ENCODE results near the gene COX20. TPM values are rescaled to one million over a fixed set of nuclear protein-coding genes. Genes with fewer than 3 reads are reported as not detected.
A peak's percentile ranks its signal among the peaks of the same experiment; 100 is the strongest.

The COX20 gene
- total RNA-seq, 1 experiment from 2014 or later, result 38.0 TPM

DNA sequence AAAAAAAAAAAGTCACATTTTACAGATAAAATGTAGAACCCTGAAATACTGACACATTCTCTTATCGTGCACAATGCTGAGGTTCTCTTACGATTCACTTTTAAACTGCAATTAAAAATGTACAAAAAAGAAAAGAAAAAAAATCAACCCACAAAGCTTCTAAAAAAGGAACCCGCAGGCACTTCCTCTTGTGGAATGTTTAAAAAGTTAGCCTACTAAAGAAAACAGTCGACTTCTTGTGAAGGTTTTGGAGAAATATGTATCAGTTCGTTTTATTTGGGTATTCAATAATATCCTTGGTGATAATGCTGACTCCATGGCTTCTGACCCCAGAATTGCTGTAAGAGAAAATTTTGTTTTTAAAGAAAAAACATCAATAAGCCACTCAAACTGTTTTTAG lies 18.7 kb downstream of the COX20 start:
- Histone ChIP-seq H4K5ac (ENCODE audit: insufficient read length, low read depth, low read length) (no peak overlapping the region), H3K9ac (ENCODE audit: extremely low read depth, insufficient read length, low read length) (no peak overlapping the region), H2AK5ac (ENCODE audit: insufficient read length, low read length) (no peak overlapping the region), H2BK120ac (ENCODE audit: low read depth, low read length, poor library complexity, severe bottlenecking) (no peak overlapping the region), H2AFZ (ENCODE audit: low read length) (no peak overlapping the region), H3K23ac (ENCODE audit: insufficient read length, low read depth, low read length) (no peak overlapping the region), H2BK20ac (ENCODE audit: low read depth, low read length, poor library complexity, severe bottlenecking) (no peak overlapping the region), H3K27ac (ENCODE audit: insufficient read length, low read depth, low read length) (no peak overlapping the region), H4K91ac (ENCODE audit: insufficient read length, low read depth, low read length) (no peak overlapping the region), H2BK12ac (ENCODE audit: insufficient read length, low read depth, low read length) (no peak overlapping the region), H3K14ac (ENCODE audit: insufficient read depth, low read length) (no peak overlapping the region), H3K4me1 (ENCODE audit: insufficient read depth, low read length) (no peaks in the 10 kb centered on the region), H3T11ph (ENCODE audit: low read length) (no peak overlapping the region), H3K4ac (ENCODE audit: low read depth, low read length) (no peak overlapping the region), H3K4me2 (ENCODE audit: insufficient read depth, insufficient read length, low read length) (no peak overlapping the region), H3K79me1 (ENCODE audit: insufficient read depth, low read depth, low read length, poor library complexity, severe bottlenecking) (peaks cover 3% of the 10 kb centered on the region), H3K79me2 (ENCODE audit: insufficient read depth, low read length) (peaks cover 6% of the 10 kb centered on the region; the same call in 1 of the 2 replicates), H3K18ac (ENCODE audit: insufficient read length, low read depth, low read length) (no peak overlapping the region), H3K56ac (ENCODE audit: insufficient read length, low read depth, low read length) (no peak overlapping the region), H3K23me2 (ENCODE audit: insufficient read length, low read depth, low read length, poor library complexity, severe bottlenecking) (no peaks in the 10 kb centered on the region), H3K27me3 (ENCODE audit: insufficient read depth, low read length) (no peaks in the 10 kb centered on the region), H4K8ac (replicated peaks; ENCODE audit: insufficient read length, low read depth, low read length) (no peak overlapping the region), H4K20me1 (ENCODE audit: control insufficient read depth, insufficient read depth, insufficient read length) (no peaks in the 10 kb centered on the region), H2BK5ac (ENCODE audit: insufficient read length, low read length) (no peak overlapping the region), H3K9me3 (ENCODE audit: control insufficient read depth, low read depth, low read length) (no peaks in the 10 kb centered on the region), H2BK15ac (ENCODE audit: low read depth, low read length) (no peak overlapping the region)
- Mint-ChIP-seq H3K4me3 (no peak overlapping the region), H3K27me3 (ENCODE audit: low read depth) (no peaks in the 10 kb centered on the region; the same call in 1 of the 2 replicates), H3K36me3 (ENCODE audit: insufficient read depth in 1 of 3, low read depth in 3 of 3) (peaks cover 79 to 96% (median 96%) of the 10 kb centered on the region in 3 experiments), H3K9me3 (no peaks in the 10 kb centered on the region), H3K4me1 (peaks cover 4 to 17% of the 10 kb centered on the region in 2 experiments; a peak in 2 of 4 replicates), H3K27ac (0 out of 7 replicates have a peak overlapping the region, but pooled peaks of 1 of the 3 experiments have one; percentile 63)
- WGBS (ENCODE audit: extremely low coverage, insufficient read length, low lambda C conversion rate), result no CpG with 5 or more reads among the region's 5 CpGs
- no peak for TF ChIP-seq CTCF (conservative IDR thresholded peaks at IDR 0.05)
- no peak for DNase-seq

Data from H9 (cell line).